ENCODE measurements around the gene SHISA7.
A peak's percentile ranks its signal among the peaks of the same experiment; 100 is the strongest.

Gene SHISA7

DNA sequence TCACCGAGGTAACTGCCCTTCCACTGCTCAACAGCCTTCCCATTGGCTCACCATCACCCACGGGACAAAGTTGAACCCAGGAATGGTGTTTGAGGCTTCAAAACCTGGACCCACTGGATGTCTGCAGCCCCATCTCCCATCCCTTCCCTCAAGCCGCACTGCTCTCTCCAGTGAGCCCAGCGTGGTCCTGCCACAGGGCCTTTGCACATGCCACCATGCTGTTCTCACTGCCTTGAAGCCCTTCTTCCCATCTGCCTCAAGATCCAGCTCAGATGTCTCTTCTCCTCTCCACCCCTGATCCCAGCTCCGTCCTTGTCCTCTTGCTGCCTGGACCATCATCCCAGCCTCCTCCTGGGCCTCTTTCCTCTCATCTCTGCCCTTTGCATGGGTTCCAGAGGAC, 4.0 kb downstream of the SHISA7 start:
- ChIA-PET POLR2A (no interaction called here), CTCF (interaction anchor here (0.7 kb wide), 1 partner anchor 160 kb away, joined by 3 read pairs; no protein-coding TSS in a partner anchor)
- no peaks in the 10 kb centered on the region for H3K36me3 ChIP-seq (ENCODE audit: control insufficient read depth in 4 of 4, insufficient read depth in 4 of 4, low read length in 3 of 4)

DNA sequence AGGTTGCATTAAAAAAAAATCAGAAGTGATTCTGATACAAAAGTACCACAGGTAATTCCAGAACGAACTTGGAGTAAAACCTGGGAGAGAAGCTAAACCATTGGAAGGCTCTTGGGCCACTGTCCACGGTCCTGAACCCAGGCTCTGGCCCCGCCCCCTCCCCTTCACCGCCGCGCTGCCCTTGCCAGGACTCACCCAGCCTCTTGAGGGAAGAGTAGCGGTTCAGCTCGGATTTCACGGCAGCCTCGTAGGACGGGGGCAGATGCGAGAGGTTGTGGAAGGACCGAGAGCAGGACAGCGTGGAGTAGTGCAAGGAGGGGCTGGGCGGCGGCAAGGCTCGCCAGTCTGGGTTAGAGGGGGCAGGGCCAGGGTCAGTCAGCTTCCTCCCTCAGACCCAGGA, 5.7 kb downstream of the SHISA7 start:
- Histone ChIP-seq H3K4me1 (ENCODE audit: control extremely low read depth in 1 of 4, control insufficient read depth in 4 of 4, insufficient read depth in 4 of 4, low read length in 3 of 4) (peaks cover 0 to 23% (median 19%) of the 10 kb centered on the region in 4 experiments), H3K9me3 (ENCODE audit: control extremely low read depth in 1 of 5, control insufficient read depth in 4 of 5, insufficient read depth in 2 of 5, low read depth in 1 of 5, low read length in 4 of 5) (no peaks in the 10 kb centered on the region), H3K27me3 (replicated peaks in 2 of 5; ENCODE audit: control insufficient read depth in 4 of 5, insufficient read depth in 5 of 5, low read length in 4 of 5) (peaks cover 6 to 85% (median 40%) of the 10 kb centered on the region in 5 experiments), H3K36me3 (ENCODE audit: control insufficient read depth in 4 of 4, insufficient read depth in 4 of 4, low read length in 3 of 4) (no peaks in the 10 kb centered on the region), H3K4me3 (ENCODE audit: control insufficient read depth in 1 of 7, extremely low read depth in 1 of 7, insufficient read depth in 4 of 7, low read depth in 2 of 7, low read length in 6 of 7) (no peak overlapping the region), H3K27ac (ENCODE audit: insufficient read depth in 1 of 2, low read depth in 1 of 2, low read length in 2 of 2, poor library complexity in 1 of 2, severe bottlenecking in 2 of 2) (no peak overlapping the region)
- CTCF ChIA-PET: interaction anchor here (0.6 to 1.2 kb wide), 7 partner anchors 11 to 567 kb away, joined by 3 to 6 read pairs (median 4); no protein-coding TSS in a partner anchor
- 8% methylated on average over 14 of the region's 17 CpGs for WGBS (ENCODE audit: insufficient coverage)
- POLR2A ChIA-PET: interaction anchor here (0.6 kb wide), 1 partner anchor 43 kb away, joined by 3 read pairs; no protein-coding TSS in a partner anchor
- peak; percentile 42 to 77 (median 75) for DNase-seq

More for the DNA sequence above, 4.0 kb downstream of the SHISA7 start:
- WGBS (ENCODE audit: insufficient coverage): 93% methylated on average over 5 of the region's 5 CpGs
- DNase-seq: no peak
- Histone ChIP-seq H3K4me1 (ENCODE audit: control extremely low read depth in 1 of 4, control insufficient read depth in 4 of 4, insufficient read depth in 4 of 4, low read length in 3 of 4) (peaks cover 0 to 34% (median 28%) of the 10 kb centered on the region in 4 experiments), H3K4me3 (ENCODE audit: control insufficient read depth in 1 of 7, extremely low read depth in 1 of 7, insufficient read depth in 4 of 7, low read depth in 2 of 7, low read length in 6 of 7) (no peak overlapping the region), H3K27ac (ENCODE audit: insufficient read depth in 1 of 2, low read depth in 1 of 2, low read length in 2 of 2, poor library complexity in 1 of 2, severe bottlenecking in 2 of 2) (no peak overlapping the region), H3K9me3 (ENCODE audit: control extremely low read depth in 1 of 5, control insufficient read depth in 4 of 5, insufficient read depth in 2 of 5, low read depth in 1 of 5, low read length in 4 of 5) (no peaks in the 10 kb centered on the region), H3K27me3 (replicated peaks in 2 of 5; ENCODE audit: control insufficient read depth in 4 of 5, insufficient read depth in 5 of 5, low read length in 4 of 5) (peaks cover 3 to 83% (median 42%) of the 10 kb centered on the region in 5 experiments)

- no peaks in the 10 kb centered on the region for H3K36me3 ChIP-seq (ENCODE audit: control insufficient read depth in 4 of 4, insufficient read depth in 4 of 4, low read length in 3 of 4)
- H3K27me3 ChIP-seq (replicated peaks in 2 of 5; ENCODE audit: control insufficient read depth in 4 of 5, insufficient read depth in 5 of 5, low read length in 4 of 5): peaks cover 9 to 88% (median 43%) of the 10 kb centered on the region in 5 experiments
- H3K27ac ChIP-seq (ENCODE audit: insufficient read depth in 1 of 2, low read depth in 1 of 2, low read length in 2 of 2, poor library complexity in 1 of 2, severe bottlenecking in 2 of 2): no peak overlapping the region
- WGBS (ENCODE audit: insufficient coverage): 47% methylated on average over 8 of the region's 8 CpGs
- no peak overlapping the region for H3K4me3 ChIP-seq (ENCODE audit: control insufficient read depth in 1 of 7, extremely low read depth in 1 of 7, insufficient read depth in 4 of 7, low read depth in 2 of 7, low read length in 6 of 7)
- peaks cover 0 to 19% (median 17%) of the 10 kb centered on the region in 4 experiments for H3K4me1 ChIP-seq (ENCODE audit: control extremely low read depth in 1 of 4, control insufficient read depth in 4 of 4, insufficient read depth in 4 of 4, low read length in 3 of 4)
- no peak for DNase-seq
- POLR2A ChIA-PET: no interaction called here
- CTCF ChIA-PET: interaction anchor here (0.9 to 1.2 kb wide), 5 partner anchors 10 to 67 kb away, joined by 3 to 6 read pairs (median 4); no protein-coding TSS in a partner anchor
- no peaks in the 10 kb centered on the region for H3K9me3 ChIP-seq (ENCODE audit: control extremely low read depth in 1 of 5, control insufficient read depth in 4 of 5, insufficient read depth in 2 of 5, low read depth in 1 of 5, low read length in 4 of 5)
These were observed 6.3 kb downstream of the SHISA7 start for GRCh38 chr19:55436847-55437246.

- H3K27me3 ChIP-seq (replicated peaks in 2 of 5; ENCODE audit: control insufficient read depth in 4 of 5, insufficient read depth in 5 of 5, low read length in 4 of 5): peaks cover 8 to 84% (median 29%) of the 10 kb centered on the region in 5 experiments
- POLR2A ChIA-PET: no interaction called here
- WGBS (ENCODE audit: insufficient coverage): no CpG with 5 or more reads among the region's 4 CpGs
- CTCF ChIA-PET: interaction anchor here (1.2 kb wide), 1 partner anchor 14 kb away, joined by 3 read pairs; no protein-coding TSS in a partner anchor
- H3K4me1 ChIP-seq (ENCODE audit: control extremely low read depth in 1 of 4, control insufficient read depth in 4 of 4, insufficient read depth in 4 of 4, low read length in 3 of 4): peaks cover 0 to under 1% (median under 1%) of the 10 kb centered on the region in 4 experiments
- no peak overlapping the region for H3K4me3 ChIP-seq (ENCODE audit: control insufficient read depth in 1 of 7, extremely low read depth in 1 of 7, insufficient read depth in 4 of 7, low read depth in 2 of 7, low read length in 6 of 7)
- H3K9me3 ChIP-seq (ENCODE audit: control extremely low read depth in 1 of 5, control insufficient read depth in 4 of 5, insufficient read depth in 2 of 5, low read depth in 1 of 5, low read length in 4 of 5): peaks cover 0 to 9% (median 0%) of the 10 kb centered on the region in 5 experiments
- H3K27ac ChIP-seq (ENCODE audit: insufficient read depth in 1 of 2, low read depth in 1 of 2, low read length in 2 of 2, poor library complexity in 1 of 2, severe bottlenecking in 2 of 2): no peak overlapping the region
- peak in 1 of 3 donors; percentile 33 for DNase-seq
- H3K36me3 ChIP-seq (ENCODE audit: control insufficient read depth in 4 of 4, insufficient read depth in 4 of 4, low read length in 3 of 4): no peaks in the 10 kb centered on the region
These were observed 8.1 kb downstream of the SHISA7 start for GRCh38 chr19:55435020-55435419.

DNA sequence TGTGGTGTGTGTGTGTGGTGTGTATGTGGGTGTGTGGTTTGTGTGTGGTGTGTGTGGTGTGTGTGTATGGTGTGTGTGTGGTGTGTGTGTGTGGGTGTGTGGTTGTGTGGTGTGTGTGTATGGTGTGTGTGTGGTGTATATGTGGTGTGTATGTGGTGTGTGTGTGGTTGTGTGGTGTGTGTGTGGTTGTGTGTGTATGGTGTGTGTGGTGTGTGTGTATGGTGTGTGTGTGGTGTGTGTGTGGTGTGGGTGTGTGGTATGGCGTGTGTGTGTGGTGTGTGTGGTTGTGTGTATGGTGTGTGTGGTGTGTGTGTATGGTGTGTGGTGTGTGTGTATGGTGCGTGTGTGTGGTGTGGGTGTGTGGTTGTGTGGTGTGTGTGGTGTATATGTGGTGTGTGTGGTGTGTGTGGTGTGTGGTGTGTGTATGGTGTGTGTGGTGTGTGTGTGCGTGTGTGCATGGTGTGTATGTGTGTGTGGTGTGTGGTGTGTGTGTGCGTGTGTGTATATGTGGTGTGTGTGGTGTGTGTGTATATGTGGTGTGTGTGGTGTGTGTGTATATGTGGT, 8.7 kb downstream of the SHISA7 start:
- WGBS (ENCODE audit: insufficient coverage): 100% methylated on average over 1 of the region's 4 CpGs
- Histone ChIP-seq H3K4me3 (ENCODE audit: control insufficient read depth in 1 of 7, extremely low read depth in 1 of 7, insufficient read depth in 4 of 7, low read depth in 2 of 7, low read length in 6 of 7) (no peak overlapping the region), H3K4me1 (ENCODE audit: control extremely low read depth in 1 of 4, control insufficient read depth in 4 of 4, insufficient read depth in 4 of 4, low read length in 3 of 4) (no peaks in the 10 kb centered on the region), H3K27ac (ENCODE audit: insufficient read depth in 1 of 2, low read depth in 1 of 2, low read length in 2 of 2, poor library complexity in 1 of 2, severe bottlenecking in 2 of 2) (no peak overlapping the region), H3K36me3 (ENCODE audit: control insufficient read depth in 4 of 4, insufficient read depth in 4 of 4, low read length in 3 of 4) (no peaks in the 10 kb centered on the region), H3K27me3 (replicated peaks in 2 of 5; ENCODE audit: control insufficient read depth in 4 of 5, insufficient read depth in 5 of 5, low read length in 4 of 5) (peaks cover 6 to 78% (median 28%) of the 10 kb centered on the region in 5 experiments), H3K9me3 (ENCODE audit: control extremely low read depth in 1 of 5, control insufficient read depth in 4 of 5, insufficient read depth in 2 of 5, low read depth in 1 of 5, low read length in 4 of 5) (peaks cover 0 to 9% (median 0%) of the 10 kb centered on the region in 5 experiments)
- ChIA-PET POLR2A (no interaction called here), CTCF (no interaction called here)
- DNase-seq: peak in 2 of 3 donors; percentile 25 to 63

- DNase-seq: no peak
- Histone ChIP-seq H3K27me3 (replicated peaks in 2 of 5; ENCODE audit: control insufficient read depth in 4 of 5, insufficient read depth in 5 of 5, low read length in 4 of 5) (peaks cover 6 to 67% (median 18%) of the 10 kb centered on the region in 5 experiments), H3K36me3 (ENCODE audit: control insufficient read depth in 4 of 4, insufficient read depth in 4 of 4, low read length in 3 of 4) (no peaks in the 10 kb centered on the region), H3K4me3 (ENCODE audit: control insufficient read depth in 1 of 7, extremely low read depth in 1 of 7, insufficient read depth in 4 of 7, low read depth in 2 of 7, low read length in 6 of 7) (no peak overlapping the region), H3K27ac (ENCODE audit: insufficient read depth in 1 of 2, low read depth in 1 of 2, low read length in 2 of 2, poor library complexity in 1 of 2, severe bottlenecking in 2 of 2) (no peak overlapping the region), H3K9me3 (ENCODE audit: control extremely low read depth in 1 of 5, control insufficient read depth in 4 of 5, insufficient read depth in 2 of 5, low read depth in 1 of 5, low read length in 4 of 5) (peaks cover 0 to 9% (median 0%) of the 10 kb centered on the region in 5 experiments), H3K4me1 (ENCODE audit: control extremely low read depth in 1 of 4, control insufficient read depth in 4 of 4, insufficient read depth in 4 of 4, low read length in 3 of 4) (no peaks in the 10 kb centered on the region)
- CTCF ChIA-PET: no interaction called here
- POLR2A ChIA-PET: no interaction called here
- 9% methylated on average over 41 of the region's 48 CpGs for WGBS (ENCODE audit: insufficient coverage)
These were observed 9.8 kb downstream of the SHISA7 start for GRCh38 chr19:55433292-55433691.

GRCh38 chr19:55432241-55432959, 10.7 kb downstream of the SHISA7 start:
- CTCF ChIA-PET: no interaction called here

More at GRCh38 chr19:55432241-55432959, 10.7 kb downstream of the SHISA7 start:
- H3K27ac ChIP-seq (ENCODE audit: insufficient read depth in 1 of 2, low read depth in 1 of 2, low read length in 2 of 2, poor library complexity in 1 of 2, severe bottlenecking in 2 of 2): no peak overlapping the region
- POLR2A ChIA-PET: no interaction called here
- no peak overlapping the region for H3K4me3 ChIP-seq (ENCODE audit: control insufficient read depth in 1 of 7, extremely low read depth in 1 of 7, insufficient read depth in 4 of 7, low read depth in 2 of 7, low read length in 6 of 7)
- no peaks in the 10 kb centered on the region for H3K4me1 ChIP-seq (ENCODE audit: control extremely low read depth in 1 of 4, control insufficient read depth in 4 of 4, insufficient read depth in 4 of 4, low read length in 3 of 4)
- H3K9me3 ChIP-seq (ENCODE audit: control extremely low read depth in 1 of 5, control insufficient read depth in 4 of 5, insufficient read depth in 2 of 5, low read depth in 1 of 5, low read length in 4 of 5): peaks cover 0 to 9% (median 0%) of the 10 kb centered on the region in 5 experiments
- WGBS (ENCODE audit: insufficient coverage): 93% methylated on average over 14 of the region's 14 CpGs
- DNase-seq: no peak
- H3K27me3 ChIP-seq (replicated peaks in 2 of 5; ENCODE audit: control insufficient read depth in 4 of 5, insufficient read depth in 5 of 5, low read length in 4 of 5): peaks cover 6 to 59% (median 17%) of the 10 kb centered on the region in 5 experiments
- no peaks in the 10 kb centered on the region for H3K36me3 ChIP-seq (ENCODE audit: control insufficient read depth in 4 of 4, insufficient read depth in 4 of 4, low read length in 3 of 4)
